ENCODE data around the gene KIFC3. TPM values are rescaled to one million over a fixed set of nuclear protein-coding genes. Genes with fewer than 3 reads are reported as not detected.

The KIFC3 gene
- total RNA-seq, 2 donors from 2014 or later: 40.6 to 59.5 TPM

- H3K4me3 ChIP-seq: no peak overlapping the region
- no peak overlapping the region for H3K27ac ChIP-seq
- no peak for DNase-seq (ENCODE audit: low spot score)
- H3K4me1 ChIP-seq: no peaks in the 10 kb centered on the region
- H3K27me3 ChIP-seq: no peaks in the 10 kb centered on the region
- no peak for TF ChIP-seq CTCF (IDR thresholded peaks at IDR 0.05)
- H3K9me3 ChIP-seq: no peaks in the 10 kb centered on the region
- peaks cover 66% of the 10 kb centered on the region for H3K36me3 ChIP-seq
These were observed 31.0 kb downstream of the KIFC3 start for GRCh38 chr16:57771141-57771785.

GRCh38 chr16:57770361-57770760 is 31.9 kb downstream of the KIFC3 start:
- Histone ChIP-seq H3K4me3 (no peak overlapping the region), H3K9me3 (no peaks in the 10 kb centered on the region), H3K27ac (no peak overlapping the region), H3K4me1 (no peaks in the 10 kb centered on the region), H3K36me3 (peaks cover 66% of the 10 kb centered on the region), H3K27me3 (no peaks in the 10 kb centered on the region)
- no peak for DNase-seq (ENCODE audit: low spot score)
- TF ChIP-seq CTCF (IDR thresholded peaks at IDR 0.05): no peak

- peaks cover 63% of the 10 kb centered on the region for H3K36me3 ChIP-seq
- DNase-seq (ENCODE audit: low spot score): no peak
- H3K9me3 ChIP-seq: no peaks in the 10 kb centered on the region
These were observed 32.6 kb downstream of the KIFC3 start for GRCh38 chr16:57769541-57770145.

GRCh38 chr16:57766714-57767348 is 35.5 kb downstream of the KIFC3 start:
- DNase-seq (ENCODE audit: low spot score): no peak
- Histone ChIP-seq H3K27ac (no peak overlapping the region), H3K4me1 (no peaks in the 10 kb centered on the region), H3K36me3 (peaks cover 77% of the 10 kb centered on the region), H3K9me3 (no peaks in the 10 kb centered on the region), H3K27me3 (no peaks in the 10 kb centered on the region), H3K4me3 (no peak overlapping the region)
- TF ChIP-seq CTCF (IDR thresholded peaks at IDR 0.05): no peak

More at GRCh38 chr16:57769541-57770145, 32.6 kb downstream of the KIFC3 start:
- Histone ChIP-seq H3K4me3 (no peak overlapping the region), H3K27me3 (no peaks in the 10 kb centered on the region), H3K27ac (no peak overlapping the region), H3K4me1 (no peaks in the 10 kb centered on the region)
- no peak for TF ChIP-seq CTCF (IDR thresholded peaks at IDR 0.05)

- H3K36me3 ChIP-seq: peaks cover 77% of the 10 kb centered on the region
- H3K27ac ChIP-seq: no peak overlapping the region
- TF ChIP-seq CTCF (IDR thresholded peaks at IDR 0.05): no peak
- H3K4me3 ChIP-seq: no peak overlapping the region
- no peaks in the 10 kb centered on the region for H3K9me3 ChIP-seq
- no peaks in the 10 kb centered on the region for H3K4me1 ChIP-seq
- H3K27me3 ChIP-seq: no peaks in the 10 kb centered on the region
- no peak for DNase-seq (ENCODE audit: low spot score)
These were observed 37.0 kb downstream of the KIFC3 start for GRCh38 chr16:57765160-57765728.
